ENCODE data around the gene HEBP2.

DNA sequence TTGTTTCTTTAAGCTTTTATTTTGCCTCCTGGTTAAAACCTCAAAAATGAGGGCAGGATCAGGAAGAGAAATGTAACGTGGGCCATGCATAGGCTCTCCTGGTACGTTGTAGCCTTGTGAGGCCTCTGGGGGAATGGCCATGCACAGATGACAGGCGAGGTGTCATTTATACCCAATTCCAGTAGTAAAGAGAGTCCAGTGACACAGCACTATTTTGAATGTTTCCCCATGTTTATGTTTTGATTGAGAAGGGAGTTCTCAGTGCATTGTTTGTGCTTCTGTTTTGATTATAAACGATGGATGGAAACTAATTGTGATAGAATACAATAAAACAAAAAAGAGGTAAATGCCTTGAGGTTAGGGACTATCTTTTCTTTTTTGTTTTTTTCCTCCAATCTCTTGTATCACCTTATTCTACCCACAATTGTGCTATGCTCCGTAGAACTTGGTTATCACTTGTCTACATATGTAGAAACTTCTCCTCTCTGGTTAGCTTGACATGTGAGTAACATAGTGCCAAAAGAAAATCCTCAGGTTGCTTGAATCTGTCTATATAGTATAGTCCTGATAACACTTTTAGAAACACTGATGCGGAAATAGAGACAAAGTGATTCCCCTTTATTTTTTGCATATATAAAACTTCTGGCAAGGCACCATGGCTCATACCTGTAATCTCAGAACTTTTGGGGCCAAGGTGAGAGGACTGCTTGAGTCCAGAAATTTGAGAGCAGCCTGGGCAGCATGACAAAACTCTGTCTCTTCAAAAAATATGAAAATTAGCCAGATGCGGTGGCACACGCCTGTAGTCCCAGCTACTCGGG, 33.2 kb upstream of the HEBP2 start:
- TF ChIP-seq YY1 (IDR thresholded peaks at IDR 0.05; ENCODE audit: extremely low read depth, insufficient replicate concordance, low read depth, low read length), result no peak
- no peak for TF ChIP-seq SRF (IDR thresholded peaks at IDR 0.05; ENCODE audit: low read depth)
- no peak for TF ChIP-seq CTCF (IDR thresholded peaks at IDR 0.05 in 2 of 3, conservative IDR thresholded peaks at IDR 0.05 in 1 of 3; ENCODE audit: borderline replicate concordance in 1 of 3, insufficient read depth in 1 of 3, low read depth in 2 of 3, low read length in 2 of 3)
- no peak for TF ChIP-seq ZFX (IDR thresholded peaks at IDR 0.05)
